Endodermal cell (in vitro differentiated cells): Measurements from ENCODE around the gene TAS2R31. TPM values are rescaled to one million over a fixed set of nuclear protein-coding genes. Genes with fewer than 3 reads are reported as not detected.

Experiments
- DNase-seq: peaks from one replicate; pipeline ENCODE4 v3.0.0-alpha.2; 2017
- H3K27ac ChIP-seq: 2 replicates; pipeline ENCODE4 v1.5.1; 2013; ENCODE audit warnings: mild to moderate bottlenecking, low read depth, low read length, moderate library complexity
- H3K27me3 ChIP-seq: 2 replicates; pipeline ENCODE4 v1.6.1; 2013; ENCODE audit warnings: mild to moderate bottlenecking, low read length, moderate library complexity; ENCODE audit not compliant: insufficient read depth, control insufficient read depth, poor library complexity, severe bottlenecking
- H3K36me3 ChIP-seq: 2 replicates; pipeline ENCODE4 v1.7.0; 2013; ENCODE audit warnings: mild to moderate bottlenecking, low read length, moderate library complexity; ENCODE audit not compliant: control insufficient read depth, insufficient read depth
- H3K4me1 ChIP-seq: one replicate; pipeline ENCODE4 v1.7.0; 2013; ENCODE audit warnings: low read length; ENCODE audit not compliant: control insufficient read depth, insufficient read depth
- H3K4me3 ChIP-seq: 2 replicates; pipeline ENCODE4 v1.5.1; 2013; ENCODE audit warnings: mild to moderate bottlenecking, low read length, moderate library complexity
- H3K9ac ChIP-seq: 2 replicates; pipeline ENCODE4 v1.6.1; 2013; ENCODE audit warnings: mild to moderate bottlenecking, low read length, moderate library complexity; ENCODE audit not compliant: poor library complexity, severe bottlenecking; ENCODE audit errors: extremely low read depth
- H3K9me3 ChIP-seq: 2 replicates; pipeline ENCODE4 v1.6.1; 2013; ENCODE audit warnings: mild to moderate bottlenecking, low read length, moderate library complexity; ENCODE audit not compliant: control insufficient read depth
- H3K27ac Mint-ChIP-seq: 2 replicates; pipeline ENCODE4 v1.8.0; 2020; ENCODE audit warnings: mixed read lengths
- H3K27me3 Mint-ChIP-seq: 2 replicates; pipeline ENCODE4 v1.8.0; 2021; ENCODE audit warnings: mild to moderate bottlenecking, mixed read lengths; ENCODE audit not compliant: insufficient read depth
- H3K36me3 Mint-ChIP-seq: 2 replicates; pipeline ENCODE4 v1.8.0; 2020; ENCODE audit warnings: low read depth, mixed read lengths
- H3K4me1 Mint-ChIP-seq: 2 replicates; pipeline ENCODE4 v1.8.0; 2020; ENCODE audit warnings: mixed read lengths
- H3K4me3 Mint-ChIP-seq: 2 replicates; pipeline ENCODE4 v1.8.0; 2020; ENCODE audit warnings: mild to moderate bottlenecking, moderate library complexity, mixed read lengths
- H3K9me3 Mint-ChIP-seq: 2 replicates; pipeline ENCODE4 v1.8.0; 2020; ENCODE audit warnings: mild to moderate bottlenecking, mixed read lengths
- CTCF ChIP-seq: fragments of 200-600 bp; sonication (generic); conservative IDR thresholded peaks from 2 replicates; pipeline ENCODE4 v1.5.0; 2021; ENCODE audit warnings: antibody characterized with exemption, mild to moderate bottlenecking
- WGBS, 2 experiments: methylation state at CpG; one replicate each; pipeline versions ENCODE4 v1.1.5 to v1.1.7; 2013; ENCODE audit warnings: missing lambda C conversion rate in 2 of 2, mixed read lengths in 1 of 2; ENCODE audit not compliant: insufficient coverage in 1 of 2, insufficient read length in 1 of 2; 5-methylcytosine and 5-hydroxymethylcytosine counted together
- total RNA-seq, 2 donors: library from RNA; stranded (reverse); fragmentation: NEBNext Ultra II Directional in 1 of 2; extraction: Animal tissue kit (Norgen Biotek cat#: 25700) in 1 of 2; gene quantifications; 2 replicates in 1 of 2; 3 replicates in 1 of 2; pipeline ENCODE4 v1.2.1, GENCODE V29; 2021

Gene TAS2R31
- total RNA-seq, 2 donors from 2014 or later: 2.4 to 12.4 TPM

GRCh38 chr12:10982244-10982643 is 49.0 kb downstream of the TAS2R31 start:
- DNase-seq: no peak
- H3K9me3 ChIP-seq: no peaks in the 10 kb centered on the region
- no peak overlapping the region for H3K4me3 ChIP-seq
- no peak for TF ChIP-seq CTCF
- H3K27me3 ChIP-seq: no peaks in the 10 kb centered on the region
- H3K27ac Mint-ChIP-seq: no peak overlapping the region
- WGBS, 2 experiments: 85 to 92% methylated on average over 4 to 5 of the region's 5 CpGs
- no peak overlapping the region for H3K4me3 Mint-ChIP-seq
- no peak overlapping the region for H3K9ac ChIP-seq
- no peaks in the 10 kb centered on the region for H3K27me3 Mint-ChIP-seq
- H3K4me1 ChIP-seq: no peaks in the 10 kb centered on the region
- H3K36me3 ChIP-seq: no peaks in the 10 kb centered on the region
- no peak overlapping the region for H3K27ac ChIP-seq
- peaks cover 8% of the 10 kb centered on the region for H3K36me3 Mint-ChIP-seq
- H3K9me3 Mint-ChIP-seq: no peaks in the 10 kb centered on the region
- H3K4me1 Mint-ChIP-seq: peaks cover 11% of the 10 kb centered on the region

Other genes with a start within 250 kb of the TAS2R31 start
- not detected for gene TAS2R7, start 228.8 kb downstream of the TAS2R31 start, total RNA-seq
- not detected for gene TAS2R8, start 224.1 kb downstream of the TAS2R31 start, total RNA-seq
- gene TAS2R9, start 221.2 kb downstream of the TAS2R31 start, total RNA-seq: not detected
- 1 to 10 TPM; 1.2 to 1.6 TPM for gene TAS2R10, start 205.0 kb downstream of the TAS2R31 start, total RNA-seq
- 1 to 10 TPM; 3.8 to 7.9 TPM for gene PRR4, start 181.9 kb downstream of the TAS2R31 start, total RNA-seq
- 10 to 100 TPM; 13.4 to 42.6 TPM for gene PRH1, start 147.2 kb downstream of the TAS2R31 start, total RNA-seq
- 1 to 10 TPM; 1.2 to 5.1 TPM for gene TAS2R13, start 121.8 kb downstream of the TAS2R31 start, total RNA-seq
- gene PRH2, start 102.2 kb downstream of the TAS2R31 start, total RNA-seq: 1 to 10 TPM in 1 of 2 donors, not detected in 1; 1.2 TPM
- gene TAS2R14, start 92.1 kb downstream of the TAS2R31 start, total RNA-seq: 1 to 10 TPM; 2.0 to 8.1 TPM
- gene TAS2R50, start 44.5 kb downstream of the TAS2R31 start, total RNA-seq: 1 to 10 TPM; 1.1 to 5.0 TPM
- gene TAS2R20, start 33.1 kb downstream of the TAS2R31 start, total RNA-seq: 1 to 10 TPM; 2.1 to 5.9 TPM
- 10 to 100 TPM in 1 of 2 donors, 1 to 10 TPM in 1; 3.1 to 11.3 TPM for gene TAS2R19, start 8.8 kb downstream of the TAS2R31 start, total RNA-seq
- gene TAS2R46, start 30.9 kb upstream of the TAS2R31 start, total RNA-seq: 1 to 10 TPM; 1.3 to 3.9 TPM
- gene TAS2R43, start 60.9 kb upstream of the TAS2R31 start, total RNA-seq: 1 to 10 TPM in 1 of 2 donors, under 1 TPM in 1; 0.82 to 2.5 TPM
- 1 to 10 TPM; 1.8 to 9.7 TPM for gene TAS2R30, start 103.2 kb upstream of the TAS2R31 start, total RNA-seq
- gene SMIM10L1, start 139.8 kb upstream of the TAS2R31 start, total RNA-seq: 10 to 100 TPM; 12.9 to 31.5 TPM
- not detected for gene TAS2R42, start 155.5 kb upstream of the TAS2R31 start, total RNA-seq
- under 1 TPM; 0.35 to 0.95 TPM for gene PRB3, start 238.3 kb upstream of the TAS2R31 start, total RNA-seq